Upper lobe of left lung (tissue), 6 donors: Measurements from ENCODE around the gene SH3BP4. TPM values are rescaled to one million over a fixed set of nuclear protein-coding genes. Genes with fewer than 3 reads are reported as not detected.
A peak's percentile ranks its signal among the peaks of the same experiment; 100 is the strongest.

ENCODE experiments used
- ATAC-seq, 2 donors: fragments of 200-7000 bp; cut with Tn5 transposase; one replicate each; pipeline ENCODE4 v1.9.1; 2022; ENCODE audit warnings: mild to moderate bottlenecking in 2 of 2, moderate library complexity in 2 of 2; ENCODE audit not compliant: low FRiP score in 2 of 2
- DNase-seq, 2 donors: peaks; one replicate each; pipeline ENCODE4 v3.0.0-alpha.2; 2019 to 2020
- H3K27ac ChIP-seq, 4 donors: fragments of 200-600 bp; sonication (generic); one replicate each; pipeline ENCODE4 v1.5.1; 2016 to 2019
- H3K27me3 ChIP-seq, 4 donors: fragments of 200-600 bp; sonication (generic); one replicate each; pipeline ENCODE4 v1.5.1; 2017 to 2019
- H3K36me3 ChIP-seq, 4 donors: fragments of 200-600 bp; sonication (generic); one replicate each; pipeline ENCODE4 v1.5.1; 2016 to 2019
- H3K4me1 ChIP-seq, 4 donors: fragments of 200-600 bp; sonication (generic); one replicate each; pipeline ENCODE4 v1.5.1; 2018 to 2019
- H3K4me3 ChIP-seq, 4 donors: fragments of 200-600 bp; sonication (generic); one replicate each; pipeline ENCODE4 v1.5.1; 2017 to 2019; ENCODE audit warnings: mild to moderate bottlenecking in 2 of 4, moderate library complexity in 1 of 4
- H3K9me3 ChIP-seq, 4 donors: fragments of 200-600 bp; sonication (generic); one replicate each; pipeline ENCODE4 v1.5.1; 2018 to 2019
- EP300 ChIP-seq, 4 donors: sonication (generic); formaldehyde crosslinking; IDR thresholded peaks; one replicate each; pipeline ENCODE4 v1.5.1; 2017; ENCODE audit warnings: antibody characterized with exemption in 4 of 4, control low read depth in 2 of 4
- POLR2A ChIP-seq, 4 donors: fragments of 450-650 bp; IDR thresholded peaks; one replicate each; pipeline ENCODE4 v1.5.1; 2016 to 2017; ENCODE audit warnings: antibody characterized with exemption in 4 of 4, mild to moderate bottlenecking in 2 of 4
- POLR2AphosphoS5 ChIP-seq, 2 donors: sonication (generic); formaldehyde crosslinking; IDR thresholded peaks; one replicate each; pipeline ENCODE4 v1.5.1; 2017; ENCODE audit warnings: antibody characterized with exemption in 2 of 2
- WGBS, 2 donors: methylation state at CpG; one replicate each; pipeline ENCODE4 v1.1.5; 2017 to 2018; 5-methylcytosine and 5-hydroxymethylcytosine counted together
- total RNA-seq, 6 donors: library from RNA; depleted of rRNA in 4 of 6; stranded (reverse); fragments of >200 nt in 4 of 6; gene quantifications; one replicate each; pipeline versions ENCODE4 v1.1.0 to v1.2.1, GENCODE V29; 2016 to 2021
- TF ChIP-seq, protein P1 (sequence below), 6 experiments: fragments of 450-650 bp in 4 of 6; fragments of 200-600 bp in 2 of 6; sonication (generic) in 2 of 6; IDR thresholded peaks; one replicate each; pipeline ENCODE4 v1.5.1; 2016 to 2019; ENCODE audit warnings: antibody characterized with exemption in 6 of 6
- donor health status: DM: no; HTN: no; CAD: no; lungs with moderate emphysema.
- donor health status: DM: no; HTN: yes; CAD: no; lungs with severe emphysema.

SH3BP4 gene
- total RNA-seq, 6 donors from 2014 or later, result 27.3 to 57.3 (median 33.4) TPM

- no peaks in the 10 kb centered on the region for H3K27me3 ChIP-seq
- 76 to 80% methylated on average over 13 to 14 of the region's 14 CpGs for WGBS, 2 donors
- peaks cover 0 to 18% (median 7%) of the 10 kb centered on the region in 4 donors for H3K4me1 ChIP-seq
- H3K27ac ChIP-seq, result no peak overlapping the region
- H3K9me3 ChIP-seq, result no peaks in the 10 kb centered on the region
- no peak for DNase-seq
- no peak overlapping the region for H3K4me3 ChIP-seq
- H3K36me3 ChIP-seq, result no peaks in the 10 kb centered on the region
- TF ChIP-seq EP300 (IDR thresholded peaks at IDR 0.05) (no peak), POLR2A (IDR thresholded peaks at IDR 0.05) (no peak), POLR2AphosphoS5 (IDR thresholded peaks at IDR 0.05) (no peak)
- TF ChIP-seq, protein P1, sequence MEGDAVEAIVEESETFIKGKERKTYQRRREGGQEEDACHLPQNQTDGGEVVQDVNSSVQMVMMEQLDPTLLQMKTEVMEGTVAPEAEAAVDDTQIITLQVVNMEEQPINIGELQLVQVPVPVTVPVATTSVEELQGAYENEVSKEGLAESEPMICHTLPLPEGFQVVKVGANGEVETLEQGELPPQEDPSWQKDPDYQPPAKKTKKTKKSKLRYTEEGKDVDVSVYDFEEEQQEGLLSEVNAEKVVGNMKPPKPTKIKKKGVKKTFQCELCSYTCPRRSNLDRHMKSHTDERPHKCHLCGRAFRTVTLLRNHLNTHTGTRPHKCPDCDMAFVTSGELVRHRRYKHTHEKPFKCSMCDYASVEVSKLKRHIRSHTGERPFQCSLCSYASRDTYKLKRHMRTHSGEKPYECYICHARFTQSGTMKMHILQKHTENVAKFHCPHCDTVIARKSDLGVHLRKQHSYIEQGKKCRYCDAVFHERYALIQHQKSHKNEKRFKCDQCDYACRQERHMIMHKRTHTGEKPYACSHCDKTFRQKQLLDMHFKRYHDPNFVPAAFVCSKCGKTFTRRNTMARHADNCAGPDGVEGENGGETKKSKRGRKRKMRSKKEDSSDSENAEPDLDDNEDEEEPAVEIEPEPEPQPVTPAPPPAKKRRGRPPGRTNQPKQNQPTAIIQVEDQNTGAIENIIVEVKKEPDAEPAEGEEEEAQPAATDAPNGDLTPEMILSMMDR (IDR thresholded peaks at IDR 0.05), result no peak
- ATAC-seq, result no peak
Measured at GRCh38 chr2:234968631-234969305, 17.0 kb downstream of the SH3BP4 start.

DNA sequence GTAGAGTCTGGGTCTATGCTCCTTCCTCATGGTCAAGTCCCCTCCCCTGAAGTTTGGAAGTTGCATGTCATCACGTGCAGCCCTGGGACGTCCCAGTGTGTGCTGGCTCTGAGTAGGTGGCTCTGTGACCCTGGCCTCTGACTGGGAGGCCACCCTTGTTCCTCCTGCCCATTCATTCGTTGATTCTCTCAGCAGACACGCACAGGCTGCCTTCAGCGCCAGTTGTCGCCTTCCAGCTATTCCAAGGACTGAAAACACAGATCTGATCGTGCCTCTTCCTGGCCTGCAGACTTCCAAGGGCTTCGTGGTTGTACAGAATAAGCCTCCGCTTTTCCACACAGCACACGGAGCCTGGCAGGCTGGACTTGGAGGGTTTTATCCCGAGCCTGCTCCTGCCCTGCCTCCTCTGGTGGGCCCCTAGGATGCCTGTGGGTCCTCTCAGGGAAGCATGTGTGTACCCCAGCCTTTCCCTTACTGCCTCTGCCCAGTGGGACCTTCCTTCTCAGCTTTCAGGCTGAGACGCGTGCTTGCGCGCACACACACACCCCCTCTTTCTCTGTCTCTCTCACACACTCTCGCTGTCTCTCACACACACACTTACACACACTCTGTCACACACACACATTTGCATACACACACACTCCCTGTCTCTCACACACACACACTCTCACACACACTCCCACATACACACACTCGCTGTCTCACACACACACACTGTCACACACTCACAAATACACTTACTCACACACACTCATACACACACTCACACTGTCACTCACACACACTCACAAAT, 17.7 kb downstream of the SH3BP4 start:
- DNase-seq, result no peak
- no peaks in the 10 kb centered on the region for H3K36me3 ChIP-seq
- ATAC-seq, result peak; percentile 8 to 31
- H3K4me3 ChIP-seq, result no peak overlapping the region
- H3K9me3 ChIP-seq, result no peaks in the 10 kb centered on the region
- no peaks in the 10 kb centered on the region for H3K27me3 ChIP-seq
- TF ChIP-seq, protein P1 (IDR thresholded peaks at IDR 0.05), result no peak
- no peak for TF ChIP-seq POLR2AphosphoS5 (IDR thresholded peaks at IDR 0.05)
- no peak for TF ChIP-seq EP300 (IDR thresholded peaks at IDR 0.05)
- TF ChIP-seq POLR2A (IDR thresholded peaks at IDR 0.05), result no peak
- H3K27ac ChIP-seq, result no peak overlapping the region
- H3K4me1 ChIP-seq, result peaks cover 0 to 18% (median 3%) of the 10 kb centered on the region in 4 donors
- WGBS, 2 donors, result 78 to 80% methylated on average over 11 to 17 of the region's 17 CpGs

- H3K27ac ChIP-seq, result no peak overlapping the region
- TF ChIP-seq, protein P1 (IDR thresholded peaks at IDR 0.05), result no peak
- TF ChIP-seq EP300 (IDR thresholded peaks at IDR 0.05), result no peak
- no peak for TF ChIP-seq POLR2AphosphoS5 (IDR thresholded peaks at IDR 0.05)
- TF ChIP-seq POLR2A (IDR thresholded peaks at IDR 0.05), result no peak
- H3K36me3 ChIP-seq, result no peaks in the 10 kb centered on the region
- no peaks in the 10 kb centered on the region for H3K9me3 ChIP-seq
- WGBS, 2 donors, result 92 to 93% methylated on average over 7 of the region's 7 CpGs
- peaks cover 3 to 19% (median 5%) of the 10 kb centered on the region in 4 donors for H3K4me1 ChIP-seq
- DNase-seq (no peak), ATAC-seq (no peak)
- H3K4me3 ChIP-seq, result no peak overlapping the region
- H3K27me3 ChIP-seq, result no peaks in the 10 kb centered on the region
Measured at GRCh38 chr2:234970099-234970440, 18.3 kb downstream of the SH3BP4 start.

GRCh38 chr2:234970477-234970882, 18.7 kb downstream of the SH3BP4 start:
- TF ChIP-seq, protein P1 (IDR thresholded peaks at IDR 0.05), result no peak
- Histone ChIP-seq H3K27me3 (no peaks in the 10 kb centered on the region), H3K27ac (no peak overlapping the region), H3K9me3 (no peaks in the 10 kb centered on the region), H3K4me1 (peaks cover 6 to 23% (median 8%) of the 10 kb centered on the region in 4 donors), H3K4me3 (no peak overlapping the region), H3K36me3 (no peaks in the 10 kb centered on the region)
- DNase-seq, result no peak
- peak in 1 of 2 donors; percentile 60 for ATAC-seq
- WGBS, 2 donors, result 93 to 94% methylated on average over 13 of the region's 13 CpGs
